NCI-H82 treated with DMSO at 0.1 percent for 48 hours (cell line): Measurements from ENCODE around the gene LGI2.
"Not testable (repeated sequence)": the region's sequence is repeated elsewhere in the genome, so short reads cannot be mapped to it uniquely, and the experiment has no call there.

ENCODE experiments used
- DNase-seq: peaks from one replicate; lab custom pipeline; 2025; ENCODE audit not compliant: unreplicated experiment; lab: John Stamatoyannopoulos, UW

The LGI2 gene, protein sequence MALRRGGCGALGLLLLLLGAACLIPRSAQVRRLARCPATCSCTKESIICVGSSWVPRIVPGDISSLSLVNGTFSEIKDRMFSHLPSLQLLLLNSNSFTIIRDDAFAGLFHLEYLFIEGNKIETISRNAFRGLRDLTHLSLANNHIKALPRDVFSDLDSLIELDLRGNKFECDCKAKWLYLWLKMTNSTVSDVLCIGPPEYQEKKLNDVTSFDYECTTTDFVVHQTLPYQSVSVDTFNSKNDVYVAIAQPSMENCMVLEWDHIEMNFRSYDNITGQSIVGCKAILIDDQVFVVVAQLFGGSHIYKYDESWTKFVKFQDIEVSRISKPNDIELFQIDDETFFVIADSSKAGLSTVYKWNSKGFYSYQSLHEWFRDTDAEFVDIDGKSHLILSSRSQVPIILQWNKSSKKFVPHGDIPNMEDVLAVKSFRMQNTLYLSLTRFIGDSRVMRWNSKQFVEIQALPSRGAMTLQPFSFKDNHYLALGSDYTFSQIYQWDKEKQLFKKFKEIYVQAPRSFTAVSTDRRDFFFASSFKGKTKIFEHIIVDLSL

DNA sequence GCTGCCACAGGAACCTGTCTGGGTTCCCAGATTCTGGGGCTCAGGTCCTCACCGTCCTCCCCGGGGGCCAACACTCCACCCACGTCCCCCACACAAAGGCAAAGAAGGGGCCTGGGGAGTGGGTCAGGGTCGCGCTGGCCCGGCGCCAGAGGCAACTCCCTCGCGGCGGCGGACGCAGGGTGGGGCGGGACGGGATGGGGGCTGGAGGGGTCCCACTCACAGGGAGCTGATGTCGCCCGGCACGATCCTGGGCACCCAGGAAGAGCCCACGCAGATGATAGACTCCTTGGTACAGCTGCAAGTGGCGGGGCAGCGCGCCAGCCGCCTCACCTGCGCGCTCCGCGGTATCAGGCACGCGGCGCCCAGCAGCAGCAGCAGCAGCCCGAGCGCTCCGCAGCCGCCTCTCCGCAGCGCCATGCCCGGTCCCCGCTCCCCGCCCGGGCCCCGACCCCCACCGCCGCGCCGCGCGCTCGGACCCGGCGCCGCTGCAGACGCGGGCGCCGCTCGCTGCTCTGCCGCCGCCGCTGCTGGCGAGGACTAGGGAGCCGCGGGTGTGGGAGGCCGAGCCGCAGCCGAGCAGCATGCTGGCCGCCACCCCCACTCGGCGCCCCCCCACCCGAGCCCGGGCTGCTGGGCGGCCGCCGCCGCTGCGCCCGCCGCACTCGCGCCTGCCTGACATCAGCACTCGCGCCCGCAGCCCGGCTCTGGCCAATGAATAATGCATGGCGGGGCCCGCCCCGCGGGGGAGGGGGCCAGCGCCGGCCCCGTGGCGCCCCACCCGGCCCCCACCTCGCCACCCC lies at the start of gene LGI2:
LGI2 (minus strand) TSS at position 670 of the 800 bp plus-strand sequence; CDS start at position 417, 253 bp downstream.
- DNase-seq = no peak

DNA sequence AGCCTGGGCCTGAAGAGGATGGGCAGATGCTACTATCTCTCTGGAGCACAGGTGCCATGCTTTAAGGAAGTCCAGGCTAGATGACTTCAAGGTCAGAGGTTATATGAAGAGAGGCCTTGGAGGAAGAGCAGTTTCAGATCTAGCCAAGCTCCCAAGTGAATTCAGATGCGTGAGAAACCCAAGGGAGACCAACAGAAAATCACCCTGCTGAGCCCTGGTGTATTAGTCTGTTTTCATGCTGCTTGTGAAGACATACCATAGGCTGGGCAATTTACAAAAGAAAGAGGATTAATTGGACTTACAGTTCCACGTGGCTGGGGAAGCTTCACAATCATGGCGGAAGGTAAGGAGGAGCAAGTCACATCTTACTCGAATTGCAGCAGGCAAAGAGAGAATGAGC lies 47.8 kb upstream of the LGI2 start:
- no peak for DNase-seq

DNA sequence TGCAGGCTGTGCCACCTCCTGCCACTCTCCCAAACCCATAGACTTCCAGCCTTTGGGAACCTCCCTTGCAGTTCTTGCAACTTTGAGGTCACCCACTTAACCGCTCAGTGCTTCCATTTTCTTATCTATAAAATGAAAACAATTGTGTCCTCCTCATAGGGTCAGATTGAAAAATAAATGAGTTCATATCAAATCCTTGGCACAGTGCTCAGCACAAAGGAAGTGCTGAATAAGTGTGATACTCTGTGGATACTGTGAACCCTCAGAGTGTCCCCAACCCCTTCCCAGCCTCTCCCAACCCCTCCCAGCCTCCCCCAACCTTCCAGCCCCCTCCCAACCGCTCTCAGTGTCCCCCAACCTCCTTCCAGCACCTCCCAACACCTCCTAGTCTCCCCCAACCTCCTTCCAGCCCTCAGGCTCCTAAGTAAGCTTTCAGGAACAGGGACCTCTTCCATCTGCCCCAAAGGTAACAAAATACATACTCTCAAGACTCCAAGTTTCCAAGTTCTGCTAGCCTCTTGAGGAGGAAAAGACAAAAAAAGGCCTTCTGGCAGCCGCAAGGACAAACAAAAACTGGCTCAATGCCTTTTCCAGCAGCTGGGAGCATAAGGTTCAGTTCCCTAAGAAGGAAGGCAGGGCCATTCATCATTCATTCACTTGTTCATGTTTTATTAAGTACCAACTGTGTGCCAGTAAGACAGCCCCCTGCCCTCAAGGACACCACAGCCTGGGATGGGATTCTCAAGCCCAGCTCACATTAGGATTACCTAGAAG lies 46.1 kb upstream of the LGI2 start:
- DNase-seq = no peak

DNA sequence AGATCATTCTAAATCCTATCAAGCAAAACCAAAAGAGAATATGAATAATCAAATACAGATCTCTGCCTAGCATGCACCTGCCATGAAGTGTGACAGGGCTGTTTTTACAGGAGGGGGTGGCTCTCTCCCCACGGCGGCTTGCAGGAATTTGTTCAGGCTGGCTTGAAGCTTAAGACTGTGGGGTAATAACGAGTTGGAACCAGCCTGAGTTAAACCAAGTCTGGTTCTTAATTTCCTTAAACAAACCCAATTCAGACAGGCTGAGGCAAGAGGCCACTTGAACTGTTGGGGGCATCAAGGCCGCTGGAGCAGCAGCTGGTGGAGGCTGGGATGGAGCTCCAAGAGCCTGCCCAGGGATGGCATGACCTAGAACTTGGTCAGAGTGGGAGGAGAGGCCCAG lies 45.1 kb upstream of the LGI2 start:
- no peak for DNase-seq

DNA sequence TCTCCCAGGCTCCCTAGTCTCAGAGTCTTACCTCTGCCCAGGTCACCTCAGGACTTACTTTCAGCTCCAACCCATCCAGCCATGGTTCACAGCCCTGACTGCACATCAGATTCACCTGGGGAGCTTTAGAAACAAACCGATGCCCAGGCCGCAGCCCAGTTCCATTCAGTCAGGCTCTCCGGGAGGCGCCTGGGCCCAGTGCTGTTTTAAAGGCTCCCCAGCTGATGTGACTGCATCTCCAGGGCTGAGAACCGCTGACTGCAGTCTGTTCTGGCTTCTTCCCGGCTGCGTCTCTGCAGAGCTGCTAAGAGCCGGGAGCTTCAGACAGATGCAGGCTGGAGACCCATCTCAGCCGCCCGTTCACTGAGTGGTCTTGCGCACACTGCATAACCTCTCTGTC lies 44.4 kb upstream of the LGI2 start:
- no peak for DNase-seq

DNA sequence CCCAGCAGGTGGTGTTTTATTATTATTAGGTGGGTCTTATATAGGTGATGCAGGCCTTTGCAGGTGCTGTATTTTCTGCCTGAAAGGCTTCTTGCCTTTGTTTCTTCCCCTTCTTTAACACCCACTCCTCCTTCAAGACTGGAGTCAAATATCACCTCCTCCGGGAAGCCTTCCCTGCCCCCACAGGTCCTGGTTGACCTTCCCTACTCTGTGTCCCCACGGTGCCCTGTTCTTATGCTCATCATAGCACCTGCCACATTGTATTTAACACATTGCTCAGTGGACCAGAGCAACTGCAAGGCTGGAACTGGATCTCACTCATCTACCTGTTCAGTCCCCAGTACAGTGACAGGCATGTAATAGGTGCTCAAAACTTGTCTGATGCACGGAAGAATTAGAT lies 39.8 kb upstream of the LGI2 start:
- DNase-seq = no peak

DNA sequence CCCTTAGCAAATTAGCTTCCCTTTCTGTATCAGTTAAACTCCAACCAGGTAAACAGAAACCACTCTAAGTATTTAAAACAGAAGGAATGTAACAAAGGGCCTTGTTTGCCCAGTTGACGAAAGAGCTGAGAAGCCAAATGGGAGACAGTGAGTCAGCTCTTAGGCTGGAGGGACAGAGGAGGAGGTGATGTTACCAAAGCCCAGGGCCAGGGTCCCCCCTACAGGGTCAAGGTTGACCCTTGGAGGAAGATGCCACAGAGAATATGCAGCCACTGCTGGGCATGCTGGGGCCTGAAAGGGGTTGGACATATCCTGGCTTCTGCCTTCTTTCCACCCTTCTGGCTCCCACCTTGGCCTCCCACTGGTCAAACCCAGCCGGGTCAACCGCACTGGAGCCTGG lies 38.3 kb upstream of the LGI2 start:
- no peak for DNase-seq

DNA sequence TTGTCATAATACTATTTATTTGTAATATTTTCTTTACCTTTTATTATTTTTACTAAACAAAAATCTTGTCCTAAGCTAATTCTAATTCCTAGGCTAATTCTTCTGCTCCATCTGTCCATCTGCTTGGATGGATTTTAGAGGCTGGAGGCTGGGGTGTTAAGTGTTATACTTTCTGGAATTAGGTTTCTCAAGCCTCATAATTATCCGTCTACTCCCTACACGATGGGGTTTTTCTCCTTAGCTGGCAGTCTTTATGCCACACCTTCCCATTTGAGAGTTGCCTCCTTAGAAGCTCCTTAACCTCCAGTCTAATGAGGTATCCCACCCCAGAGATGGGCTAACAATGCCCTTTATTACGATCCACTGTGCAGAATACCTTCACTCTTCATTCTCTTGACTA lies 37.6 kb upstream of the LGI2 start:
- DNase-seq = peak; percentile 76

DNA sequence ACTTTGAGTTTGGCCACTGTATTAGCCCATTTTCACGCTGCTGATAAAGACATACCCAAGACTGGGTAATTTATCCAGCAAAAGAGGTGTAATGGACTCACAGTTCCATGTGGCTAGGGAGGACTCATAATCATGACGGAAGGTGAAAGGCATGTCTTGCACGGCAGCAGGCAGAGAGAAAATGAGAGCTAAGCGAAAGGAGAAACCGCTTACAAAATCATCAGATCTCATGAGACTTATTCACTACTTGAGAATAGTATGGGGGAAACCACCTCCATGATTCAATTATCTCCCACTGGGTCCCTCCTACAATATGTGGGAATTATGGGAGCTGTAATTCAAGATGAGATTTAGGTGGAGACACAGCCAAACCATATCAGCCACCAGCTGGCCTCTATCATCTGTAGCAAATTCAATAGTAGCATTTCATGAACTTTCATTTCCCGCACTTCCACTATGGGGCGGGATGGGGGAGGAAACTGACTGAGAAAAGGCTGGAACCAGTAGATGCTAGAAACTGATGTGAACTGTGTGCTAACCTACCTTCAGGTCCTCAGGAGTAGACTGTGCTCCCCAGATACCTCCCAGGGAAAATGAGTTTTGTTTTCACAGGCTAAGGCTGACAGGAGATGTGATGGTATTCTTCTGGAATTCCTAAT lies 35.3 kb upstream of the LGI2 start:
- no peak for DNase-seq

DNA sequence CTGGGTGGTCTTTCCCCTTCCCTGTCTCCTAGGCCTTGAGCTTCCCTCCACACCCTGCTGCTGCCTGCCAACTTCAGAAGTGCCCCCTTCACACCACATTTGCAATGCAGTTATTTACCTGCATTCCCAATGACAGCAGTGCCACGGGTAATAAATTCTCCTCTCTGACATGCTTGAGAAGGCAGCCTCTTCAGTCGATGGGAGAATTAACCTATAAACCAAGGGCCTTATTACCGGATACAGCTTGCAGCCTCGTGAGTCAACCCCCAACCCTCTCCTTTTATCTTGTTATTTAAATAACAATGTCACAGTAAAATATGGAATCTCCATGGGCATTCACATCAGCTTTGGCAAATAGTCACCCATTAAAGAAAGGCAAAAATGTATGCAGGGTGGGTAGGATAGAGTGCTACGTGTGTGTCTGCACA lies 34.7 kb upstream of the LGI2 start:
- no peak for DNase-seq

DNA sequence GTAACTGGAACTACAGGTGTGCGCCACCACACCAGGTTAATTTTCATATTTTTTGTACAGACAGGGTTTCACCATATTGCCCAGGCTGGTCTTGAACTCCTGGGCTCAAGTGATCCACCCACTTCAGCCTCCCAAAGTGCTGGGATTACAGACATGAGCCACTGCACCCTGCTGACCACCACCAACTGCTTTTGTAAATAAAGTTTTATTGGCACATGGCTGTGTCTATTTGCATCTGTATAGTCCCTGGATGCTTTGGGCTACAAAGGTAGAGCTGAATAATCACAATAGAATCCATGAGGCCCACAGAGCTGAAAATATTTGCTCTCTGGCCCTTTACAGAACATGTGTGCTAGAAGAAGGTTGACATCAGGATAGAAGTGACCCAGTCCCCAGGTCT lies 33.7 kb upstream of the LGI2 start:
- not testable (repeated sequence) for DNase-seq

DNA sequence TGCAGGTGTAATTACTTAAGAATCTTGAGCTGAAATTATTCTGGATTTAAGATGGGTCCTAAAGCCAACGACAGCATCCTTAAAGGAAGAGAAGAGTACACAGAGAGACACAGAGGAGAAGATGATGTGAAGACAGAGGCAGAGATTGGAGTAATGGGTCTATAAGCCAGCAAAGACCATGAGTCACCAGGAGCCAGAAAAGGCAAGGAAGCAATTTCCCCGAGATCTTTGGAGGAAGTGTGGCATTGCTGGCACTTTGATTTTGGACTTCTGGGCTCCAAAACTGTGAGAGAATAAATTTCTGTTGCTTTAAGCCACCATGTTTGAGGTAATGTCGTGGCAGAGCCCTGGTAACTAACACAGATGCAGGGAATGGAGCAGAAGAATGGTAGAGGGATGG lies 32.4 kb upstream of the LGI2 start:
- no peak for DNase-seq

DNA sequence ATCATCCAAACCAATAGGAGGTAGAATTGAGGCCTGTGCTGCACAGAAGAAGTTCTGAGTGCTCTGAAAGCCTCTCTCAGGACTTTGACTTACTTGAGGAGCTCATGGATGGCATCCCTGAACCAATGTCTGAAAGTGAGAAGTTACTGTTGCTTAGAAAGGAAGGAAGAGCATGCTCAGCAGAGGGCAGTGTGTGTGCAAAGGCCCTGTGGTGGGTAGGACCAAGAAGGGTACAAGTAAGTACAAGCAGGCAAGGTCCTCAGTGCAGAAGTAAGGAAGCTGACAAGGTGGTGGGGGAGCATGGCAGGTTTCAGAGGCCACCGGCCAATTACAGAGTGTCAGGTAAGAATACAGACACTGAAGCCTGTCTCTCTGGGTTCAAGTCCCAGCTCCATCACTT lies 31.4 kb upstream of the LGI2 start:
- no peak for DNase-seq

DNA sequence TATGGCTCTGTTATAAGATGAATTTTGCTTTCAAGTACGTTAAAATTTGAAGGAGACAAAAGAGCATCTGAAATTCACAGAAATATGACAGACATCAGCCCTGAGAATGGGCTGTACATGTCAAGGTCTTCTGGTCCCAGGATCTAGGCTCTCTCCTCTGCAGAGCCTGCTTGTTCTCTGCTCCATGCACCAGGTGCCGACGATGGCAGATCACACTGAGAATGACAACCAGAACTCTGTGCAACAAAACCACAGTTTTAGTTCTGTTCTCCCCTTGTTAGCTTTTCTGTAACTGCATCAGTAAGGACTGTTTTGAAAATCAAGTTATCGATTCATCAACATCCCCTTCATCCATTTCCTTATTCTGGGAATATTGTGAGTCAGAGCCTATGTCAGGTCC lies 30.9 kb upstream of the LGI2 start:
- DNase-seq = no peak

DNA sequence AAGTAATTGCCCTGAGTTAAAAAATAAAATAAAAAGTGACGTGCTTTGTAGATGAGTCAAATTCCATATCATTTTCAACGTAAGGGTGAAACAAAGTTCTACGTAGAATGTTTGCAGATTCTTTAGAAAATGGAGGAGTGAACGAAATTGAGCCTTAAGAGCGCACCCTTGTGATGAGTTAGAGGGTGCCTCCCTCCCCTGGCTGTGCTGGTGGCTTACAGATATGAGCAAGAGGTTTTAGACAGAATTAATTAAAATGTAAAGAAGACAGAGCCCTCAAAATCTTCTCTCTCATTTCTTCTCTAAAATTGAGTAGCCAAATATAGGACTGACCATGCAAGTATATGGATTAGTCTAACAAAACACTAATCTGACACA lies 30.2 kb upstream of the LGI2 start:
- DNase-seq = no peak

DNA sequence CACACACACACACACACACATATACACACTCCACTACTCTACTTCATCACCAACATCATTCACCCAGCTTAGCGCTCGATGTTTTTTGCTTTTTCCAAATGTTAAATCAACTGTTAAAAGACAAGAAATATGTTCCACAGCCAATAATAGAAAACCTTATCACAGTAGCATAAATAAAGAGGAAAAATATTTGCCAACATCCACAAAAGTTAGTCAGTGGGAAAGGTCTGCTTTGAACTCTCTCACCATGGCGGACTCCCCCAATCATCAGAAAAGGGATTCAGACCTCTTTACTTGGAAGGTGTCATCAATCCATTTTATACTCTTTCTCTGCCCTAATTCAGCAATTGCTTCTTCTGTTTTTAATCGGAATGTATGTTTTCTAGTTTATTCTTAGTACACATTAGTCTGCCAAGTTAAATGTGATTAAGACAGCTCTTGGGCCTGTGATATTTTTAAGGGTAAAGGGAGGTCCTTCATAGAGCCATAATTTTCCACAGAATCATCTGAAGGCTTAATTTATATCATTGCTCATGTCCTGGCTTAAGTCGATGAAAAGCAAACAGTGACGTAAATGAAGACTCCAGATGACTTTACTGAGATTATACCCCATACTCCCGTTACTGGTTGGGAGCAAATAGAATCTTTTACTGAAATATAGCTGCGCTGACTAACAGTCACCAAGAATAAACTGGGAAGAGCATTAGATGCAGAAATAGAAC lies 29.7 kb upstream of the LGI2 start:
- DNase-seq = no peak

DNA sequence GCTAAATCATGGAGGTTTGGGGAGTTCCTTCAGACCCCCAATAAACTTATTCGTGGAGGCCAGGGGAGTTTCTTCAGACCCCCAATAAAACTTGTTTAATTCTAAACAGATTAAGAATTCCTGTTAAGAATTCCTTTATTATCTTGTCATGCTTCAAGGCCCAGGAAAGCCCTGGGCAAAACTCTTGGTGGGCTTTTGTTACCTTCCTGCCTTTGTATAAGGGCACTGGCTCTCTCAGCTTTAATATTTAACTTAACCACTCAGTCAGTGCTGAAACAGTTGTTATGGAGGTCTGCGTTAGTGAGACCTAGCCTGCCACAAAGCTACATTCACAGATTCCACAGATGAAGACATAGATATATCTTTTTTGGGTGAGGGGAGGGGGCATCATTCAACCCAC lies 29.0 kb upstream of the LGI2 start:
- DNase-seq = no peak

DNA sequence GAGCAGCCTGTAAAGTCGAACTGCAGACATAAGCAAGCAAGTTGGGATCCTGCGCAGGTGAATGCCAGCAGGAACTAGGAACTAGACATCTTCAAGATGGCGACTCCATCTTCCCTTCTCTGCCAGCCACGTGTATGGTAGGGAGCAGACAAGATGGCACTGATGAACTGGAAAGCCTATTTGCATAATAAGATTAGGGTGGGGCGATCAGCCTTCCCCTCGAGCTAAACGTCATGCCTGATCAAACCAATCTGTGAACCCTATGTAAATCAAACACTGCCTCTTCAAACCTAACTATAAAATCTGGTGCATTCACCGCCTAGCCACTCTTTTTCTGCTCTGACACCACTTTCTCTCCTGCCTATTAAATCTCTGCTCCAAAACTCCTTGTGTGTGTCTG lies 28.1 kb upstream of the LGI2 start:
- DNase-seq = no peak

DNA sequence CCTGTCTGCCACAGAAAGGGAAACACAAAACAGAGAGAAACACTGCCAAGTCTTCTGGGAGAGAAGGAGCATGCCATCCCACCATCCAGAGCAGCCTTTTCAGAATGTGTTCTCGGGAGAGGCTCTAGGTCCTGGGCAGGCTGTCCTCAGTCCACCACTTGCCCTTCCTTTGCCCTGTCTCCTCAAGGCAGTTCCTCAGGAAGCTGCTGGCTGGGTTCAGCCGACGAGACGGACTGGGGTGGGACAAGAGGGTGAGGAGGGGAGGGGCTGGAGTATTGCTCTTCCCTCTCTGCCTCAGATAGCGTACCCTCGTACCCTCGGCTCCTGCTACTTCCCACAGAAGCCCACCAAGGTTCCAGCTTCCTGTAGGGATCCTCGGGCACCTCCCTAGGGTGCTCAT lies 26.6 kb upstream of the LGI2 start:
- DNase-seq = no peak

DNA sequence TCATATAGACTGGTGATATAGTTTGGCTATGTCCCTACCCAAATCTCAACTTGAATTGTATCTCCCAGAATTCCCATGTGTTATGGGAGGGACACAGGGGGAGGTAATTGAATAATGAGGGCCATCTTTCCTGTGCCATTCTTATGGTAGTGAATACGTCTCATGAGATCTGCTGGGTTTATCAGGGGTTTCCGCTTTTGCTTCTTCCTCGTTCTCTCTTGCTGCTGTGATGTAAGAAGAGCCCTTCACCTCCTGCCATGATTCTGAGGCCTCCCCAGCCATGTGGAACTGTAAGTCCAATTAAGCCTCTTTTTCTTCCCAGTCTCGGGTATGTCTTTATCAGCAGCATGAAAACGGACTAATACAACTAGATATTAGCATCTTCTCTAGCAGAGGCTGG lies 21.3 kb upstream of the LGI2 start:
- DNase-seq = not testable (repeated sequence)
